Mucosa of stomach (tissue), 1 donor: ENCODE data around the gene CSTB.
A peak's percentile ranks its signal among the peaks of the same experiment; 100 is the strongest.

Experiments used
- H3K27me3 ChIP-seq: one replicate; pipeline ENCODE4 v1.7.0; 2013; ENCODE audit warnings: mild to moderate bottlenecking, low read length; ENCODE audit not compliant: control insufficient read depth, insufficient read depth
- H3K36me3 ChIP-seq: one replicate; pipeline ENCODE4 v1.7.0; 2013; ENCODE audit warnings: low read length; ENCODE audit not compliant: control insufficient read depth, insufficient read depth
- H3K4me1 ChIP-seq: one replicate; pipeline ENCODE4 v1.7.0; 2013; ENCODE audit warnings: mild to moderate bottlenecking, low read length; ENCODE audit not compliant: control insufficient read depth, insufficient read depth
- H3K4me3 ChIP-seq: one replicate; pipeline ENCODE4 v1.7.0; 2013; ENCODE audit warnings: low read length
- H3K9ac ChIP-seq: one replicate; pipeline ENCODE4 v1.7.0; 2013; ENCODE audit warnings: mild to moderate bottlenecking, low read length, moderate library complexity
- H3K9me3 ChIP-seq: one replicate; pipeline ENCODE4 v1.7.0; 2013; ENCODE audit warnings: mild to moderate bottlenecking, low read length, moderate library complexity; ENCODE audit not compliant: control insufficient read depth
- donor health status: Pancreatic carcinoma.

Gene CSTB

GRCh38 chr21:43782431-43783097 is 6.5 kb upstream of the CSTB start:
- Histone ChIP-seq H3K36me3 (no peaks in the 10 kb centered on the region), H3K9ac (no peak overlapping the region), H3K4me3 (no peak overlapping the region), H3K27me3 (no peaks in the 10 kb centered on the region), H3K9me3 (no peaks in the 10 kb centered on the region), H3K4me1 (no peaks in the 10 kb centered on the region)

GRCh38 chr21:43781846-43782245 is 5.7 kb upstream of the CSTB start:
- Histone ChIP-seq H3K9ac (no peak overlapping the region), H3K4me3 (no peak overlapping the region), H3K4me1 (no peaks in the 10 kb centered on the region), H3K27me3 (no peaks in the 10 kb centered on the region), H3K36me3 (no peaks in the 10 kb centered on the region), H3K9me3 (no peaks in the 10 kb centered on the region)

GRCh38 chr21:43779660-43780059 is 3.6 kb upstream of the CSTB start:
- no peaks in the 10 kb centered on the region for H3K27me3 ChIP-seq
- peaks cover under 1% of the 10 kb centered on the region for H3K36me3 ChIP-seq
- no peaks in the 10 kb centered on the region for H3K9me3 ChIP-seq
- no peak overlapping the region for H3K4me3 ChIP-seq
- no peak overlapping the region for H3K9ac ChIP-seq
- H3K4me1 ChIP-seq = peaks cover 6% of the 10 kb centered on the region

GRCh38 chr21:43778469-43779335 is 2.6 kb upstream of the CSTB start:
- H3K9me3 ChIP-seq = no peaks in the 10 kb centered on the region
- no peaks in the 10 kb centered on the region for H3K27me3 ChIP-seq
- peaks cover 4% of the 10 kb centered on the region for H3K36me3 ChIP-seq
- H3K4me1 ChIP-seq = peaks cover 9% of the 10 kb centered on the region
- H3K9ac ChIP-seq = no peak overlapping the region
- H3K4me3 ChIP-seq = no peak overlapping the region

GRCh38 chr21:43777953-43778352 is 1.8 kb upstream of the CSTB start:
- Histone ChIP-seq H3K9me3 (no peaks in the 10 kb centered on the region), H3K4me3 (no peak overlapping the region), H3K9ac (no peak overlapping the region), H3K27me3 (no peaks in the 10 kb centered on the region), H3K36me3 (peaks cover 11% of the 10 kb centered on the region), H3K4me1 (peaks cover 9% of the 10 kb centered on the region)

- H3K27me3 ChIP-seq = no peaks in the 10 kb centered on the region
- peaks cover 9% of the 10 kb centered on the region for H3K4me1 ChIP-seq
- H3K9ac ChIP-seq = peak overlapping the region; percentile 89
- H3K4me3 ChIP-seq = peak overlapping the region; percentile 90
- H3K9me3 ChIP-seq = no peaks in the 10 kb centered on the region
- H3K36me3 ChIP-seq = peaks cover 11% of the 10 kb centered on the region
Observed at GRCh38 chr21:43775190-43775589, 918 bp downstream of the CSTB start.

- Histone ChIP-seq H3K4me1 (peaks cover 9% of the 10 kb centered on the region), H3K9me3 (no peaks in the 10 kb centered on the region), H3K36me3 (peaks cover 11% of the 10 kb centered on the region), H3K9ac (no peak overlapping the region), H3K27me3 (no peaks in the 10 kb centered on the region), H3K4me3 (no peak overlapping the region)
Observed at GRCh38 chr21:43774163-43774562, 1.9 kb downstream of the CSTB start.

- Histone ChIP-seq H3K27me3 (no peaks in the 10 kb centered on the region), H3K9me3 (no peaks in the 10 kb centered on the region), H3K4me1 (peaks cover 23% of the 10 kb centered on the region), H3K4me3 (no peak overlapping the region), H3K9ac (no peak overlapping the region), H3K36me3 (peaks cover 11% of the 10 kb centered on the region)
Observed at GRCh38 chr21:43772425-43772821, 3.7 kb downstream of the CSTB start.

- peaks cover 28% of the 10 kb centered on the region for H3K4me1 ChIP-seq
- no peak overlapping the region for H3K4me3 ChIP-seq
Observed at GRCh38 chr21:43771698-43772424, 4.2 kb downstream of the CSTB start.

GRCh38 chr21:43771199-43771675 is 4.9 kb downstream of the CSTB start:
- H3K27me3 ChIP-seq = no peaks in the 10 kb centered on the region
- no peaks in the 10 kb centered on the region for H3K9me3 ChIP-seq
- no peak overlapping the region for H3K4me3 ChIP-seq
- H3K9ac ChIP-seq = no peak overlapping the region
- H3K4me1 ChIP-seq = peaks cover 31% of the 10 kb centered on the region
- H3K36me3 ChIP-seq = peaks cover 11% of the 10 kb centered on the region

More at GRCh38 chr21:43771698-43772424, 4.2 kb downstream of the CSTB start:
- no peaks in the 10 kb centered on the region for H3K27me3 ChIP-seq
- H3K36me3 ChIP-seq = peaks cover 11% of the 10 kb centered on the region
- no peak overlapping the region for H3K9ac ChIP-seq
- H3K9me3 ChIP-seq = no peaks in the 10 kb centered on the region

- Histone ChIP-seq H3K9ac (no peak overlapping the region), H3K4me1 (peaks cover 30% of the 10 kb centered on the region), H3K9me3 (no peaks in the 10 kb centered on the region), H3K36me3 (peaks cover 11% of the 10 kb centered on the region), H3K4me3 (no peak overlapping the region), H3K27me3 (no peaks in the 10 kb centered on the region)
Observed at GRCh38 chr21:43770066-43770655, 5.9 kb downstream of the CSTB start.
